GM21717 (cell line): ENCODE data around the gene TNPO3.
A peak's percentile ranks its signal among the peaks of the same experiment; 100 is the strongest.
"Not testable (repeated sequence)": the region's sequence is repeated elsewhere in the genome, so short reads cannot be mapped to it uniquely, and the experiment has no call there.

Experiments used
- ATAC-seq: cut with Tn5 transposase; IDR thresholded peaks from one replicate; pipeline ENCODE4 v1.9.1; 2021; ENCODE audit warnings: mild to moderate bottlenecking, moderate library complexity; ENCODE audit not compliant: unreplicated experiment

TNPO3 gene

DNA sequence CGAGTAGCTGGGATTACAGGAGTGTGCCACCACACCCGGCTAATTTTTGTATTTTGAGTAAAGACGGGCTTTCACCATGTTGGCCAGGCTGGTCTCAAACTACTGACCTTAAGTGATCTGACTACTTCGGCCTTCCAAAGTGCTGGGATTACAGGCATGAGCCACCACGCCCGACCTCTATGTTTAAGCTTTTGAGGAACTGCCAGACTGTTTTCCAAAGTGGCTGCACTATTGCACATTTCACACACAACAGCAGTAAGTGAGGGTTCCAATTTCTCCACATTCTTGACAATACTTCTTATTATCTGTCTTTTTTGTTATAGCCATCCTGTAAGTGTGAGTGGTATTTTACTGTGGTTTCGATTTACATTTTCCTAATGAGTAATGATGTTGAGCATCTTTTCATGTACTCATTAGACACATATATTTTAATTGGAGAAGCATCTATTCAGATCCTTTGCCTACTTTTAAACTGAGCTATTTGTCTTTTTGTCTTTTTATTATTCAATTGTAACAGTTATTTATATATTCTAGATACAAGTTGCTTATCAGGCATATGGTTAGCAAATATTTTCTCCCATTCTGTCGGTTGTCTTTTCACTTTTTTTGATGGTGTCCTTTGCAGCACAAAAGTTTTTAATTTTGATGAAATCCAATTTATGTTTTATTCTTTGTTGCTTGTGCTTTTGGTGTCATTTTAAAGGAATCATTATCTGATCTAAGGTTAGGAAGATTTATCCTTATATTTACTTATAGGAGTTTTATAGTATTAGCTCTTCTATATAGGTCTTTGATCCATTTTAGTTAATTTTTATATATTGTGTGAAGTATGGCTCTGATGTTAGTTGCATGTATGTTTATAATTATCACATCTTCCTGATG, 130.0 kb downstream of the TNPO3 start:
- ATAC-seq = no peak

- ATAC-seq = no peak
Measured at GRCh38 chr7:128923411-128923800, 131.5 kb downstream of the TNPO3 start.

- no peak for ATAC-seq
Measured at GRCh38 chr7:128922496-128923410, 132.2 kb downstream of the TNPO3 start.

DNA sequence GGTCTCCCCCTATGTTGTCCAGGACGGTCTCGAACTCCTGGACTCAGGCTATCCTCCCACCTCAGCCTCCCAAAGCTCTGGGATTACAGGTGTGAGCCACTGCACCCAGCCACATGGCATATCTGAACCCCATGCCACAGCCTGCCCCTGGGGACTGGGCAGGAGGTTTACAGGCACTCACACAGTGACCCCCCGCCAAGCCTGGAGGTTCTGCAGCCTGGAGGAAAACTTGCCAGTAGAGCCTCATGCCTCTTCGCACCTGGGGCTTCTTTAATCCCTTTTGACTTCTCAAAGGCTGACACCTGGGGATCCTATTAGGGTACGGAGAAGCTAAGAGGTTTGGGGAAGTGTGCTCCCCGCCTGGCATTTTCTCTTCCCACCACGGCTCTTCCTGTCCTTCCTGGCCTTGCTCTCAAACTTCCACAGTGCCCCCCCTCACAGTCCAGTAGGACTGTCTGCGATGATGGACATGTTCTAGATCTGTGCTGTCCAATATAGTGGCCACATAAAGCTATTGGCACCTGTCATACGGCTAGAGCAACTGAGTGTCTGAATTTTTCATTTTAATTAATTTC, 133.0 kb downstream of the TNPO3 start:
- ATAC-seq = no peak

DNA sequence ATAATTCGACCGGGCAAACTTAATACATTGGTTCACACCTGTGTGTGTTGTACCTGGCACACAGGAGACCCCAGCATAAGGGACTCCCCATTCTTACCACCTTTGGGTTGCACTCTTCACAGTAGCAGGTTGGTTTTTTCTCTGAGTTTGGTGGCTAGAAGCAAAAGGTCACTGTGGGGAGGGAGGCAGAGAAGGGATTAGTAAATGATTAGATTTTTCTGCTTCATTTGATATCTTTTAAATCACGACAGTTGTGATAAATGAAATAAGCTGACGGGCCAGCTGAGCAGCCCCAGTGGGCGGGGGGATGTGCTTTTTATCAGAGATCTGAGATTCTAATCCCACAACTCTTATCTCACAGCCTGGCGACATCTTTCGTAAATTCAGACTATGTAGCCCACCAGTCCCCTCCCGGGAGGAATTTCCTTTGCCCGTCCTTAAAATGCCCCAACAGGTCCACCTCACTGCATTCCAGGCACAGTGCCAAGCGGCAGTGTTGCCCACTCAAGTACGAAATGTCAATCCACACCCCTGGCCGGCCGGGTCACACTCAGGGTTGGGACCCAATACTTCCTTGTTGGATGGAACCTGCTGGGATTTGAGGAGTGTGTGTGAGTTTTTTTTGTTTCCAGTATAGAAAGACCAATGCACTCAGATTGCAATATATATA, 133.9 kb downstream of the TNPO3 start:
- no peak for ATAC-seq

DNA sequence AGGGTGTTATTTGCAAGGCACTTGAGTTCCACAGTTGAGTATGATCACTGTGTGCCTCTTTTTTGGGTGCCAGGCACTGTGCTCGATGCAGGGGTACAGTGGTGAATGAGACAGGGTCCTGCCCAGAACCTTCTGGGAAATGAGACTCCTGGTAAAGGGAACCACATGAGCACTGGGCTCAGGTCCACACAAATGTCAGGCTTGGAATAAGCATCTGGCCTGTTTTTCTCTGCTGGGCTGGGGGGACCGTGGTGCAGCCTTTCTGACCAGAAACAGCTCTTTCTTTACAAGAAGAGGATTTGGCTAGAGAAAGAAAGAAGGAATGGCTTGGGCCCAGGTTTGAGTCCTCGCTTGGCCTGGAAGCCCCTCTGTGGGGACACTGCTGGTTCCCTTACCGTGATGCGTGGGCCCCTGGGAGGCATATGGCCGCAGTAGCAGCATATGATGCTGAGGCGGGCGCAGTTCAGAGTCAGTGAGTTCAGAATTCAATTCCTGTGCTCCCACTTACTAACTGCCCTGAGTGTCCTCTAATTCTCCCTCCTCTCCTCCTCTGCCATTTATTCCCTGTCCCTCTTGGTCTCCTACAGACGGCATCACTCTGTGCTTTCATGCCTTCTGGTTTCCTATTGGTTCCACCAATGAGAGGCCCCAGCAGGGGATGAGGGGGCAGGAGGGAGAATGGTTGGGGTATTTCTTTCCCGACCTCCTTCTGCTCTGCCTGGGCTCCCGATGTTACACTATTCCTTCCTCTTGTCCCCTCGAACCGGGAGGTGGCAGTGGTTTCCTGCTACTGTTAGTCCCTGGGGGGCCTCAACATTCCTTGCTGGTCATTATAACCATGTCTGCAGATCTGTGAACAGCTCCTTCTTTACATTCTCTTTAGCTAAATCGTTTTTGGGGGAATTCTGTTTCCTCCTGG, 134.8 kb downstream of the TNPO3 start:
- no peak for ATAC-seq

GRCh38 chr7:128919241-128919640, 135.7 kb downstream of the TNPO3 start:
- no peak for ATAC-seq

DNA sequence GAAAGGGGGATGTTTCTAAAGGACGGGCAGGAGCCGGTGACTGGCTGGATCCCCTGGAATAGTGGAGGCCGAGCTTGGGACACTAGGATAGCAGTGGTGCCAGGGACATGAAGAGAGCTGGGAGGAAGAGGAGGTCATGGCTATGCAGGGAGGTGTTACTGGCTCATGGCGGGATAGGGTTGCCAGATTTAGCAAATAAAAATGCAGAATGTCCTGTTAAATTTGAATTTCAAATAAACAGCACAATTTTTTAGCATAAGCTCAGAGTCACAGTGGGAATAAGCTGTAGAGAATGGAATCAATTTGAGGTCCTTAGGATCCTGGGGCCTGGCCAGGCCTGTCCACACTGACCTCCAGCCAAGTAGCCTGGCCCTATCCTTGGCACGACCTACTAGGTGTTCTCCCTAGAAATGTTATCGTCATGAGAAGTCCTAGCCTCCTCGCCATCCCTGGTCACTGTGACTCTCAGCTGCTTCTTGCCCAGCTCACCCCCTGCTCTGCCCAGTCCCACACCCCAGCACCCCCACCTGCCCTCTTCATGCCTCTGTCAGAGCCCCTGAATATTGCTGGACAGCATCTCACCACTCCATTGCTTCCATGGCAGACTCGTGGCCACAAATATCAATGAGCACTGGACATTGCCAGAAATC, 136.8 kb downstream of the TNPO3 start:
- ATAC-seq = no peak

GRCh38 chr7:128917122-128917521, 137.8 kb downstream of the TNPO3 start:
- ATAC-seq = no peak

- ATAC-seq = no peak
Measured at GRCh38 chr7:128916643-128916915, 138.3 kb downstream of the TNPO3 start.

DNA sequence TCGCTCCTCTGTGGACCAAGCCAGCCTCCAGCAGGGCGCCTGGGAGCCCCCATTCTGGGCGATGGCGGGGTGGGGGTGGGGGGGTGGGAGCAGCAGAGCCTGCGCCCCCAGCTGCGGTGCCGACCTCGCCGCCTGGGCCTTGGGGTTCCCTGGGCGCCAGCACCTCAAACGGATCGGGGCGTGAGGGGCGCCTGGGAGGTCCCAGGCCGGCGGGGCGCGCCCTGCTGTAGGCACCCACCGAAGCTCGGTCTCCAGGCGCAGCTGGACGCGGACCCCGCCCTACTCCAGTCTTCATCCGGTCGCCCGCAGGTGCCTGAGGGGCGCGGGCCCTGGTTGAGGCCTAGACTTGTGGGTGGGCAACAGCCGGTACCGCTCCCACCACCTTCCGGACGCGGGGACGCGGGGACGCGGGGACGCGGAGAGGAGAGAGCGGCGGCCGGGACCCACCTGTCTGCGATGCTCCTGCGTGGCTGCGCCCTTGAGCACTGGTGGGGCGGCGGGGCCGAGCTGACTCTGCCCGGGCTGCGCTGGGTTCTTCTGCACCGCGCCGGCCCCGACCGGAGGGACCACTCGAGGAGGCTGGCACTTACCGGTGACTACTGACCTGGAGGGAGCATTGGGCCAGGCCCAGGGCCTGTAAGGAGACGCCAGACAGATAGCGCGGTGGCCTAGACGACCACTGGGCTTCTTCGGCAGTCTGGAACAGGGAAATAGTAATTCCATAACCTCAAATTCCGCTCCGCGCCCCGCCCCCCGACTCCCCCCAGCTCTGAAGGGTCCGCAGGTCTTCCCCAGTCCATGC, 138.9 kb downstream of the TNPO3 start:
- no peak for ATAC-seq

GRCh38 chr7:128915271-128915819, 139.6 kb downstream of the TNPO3 start:
- ATAC-seq = no peak

DNA sequence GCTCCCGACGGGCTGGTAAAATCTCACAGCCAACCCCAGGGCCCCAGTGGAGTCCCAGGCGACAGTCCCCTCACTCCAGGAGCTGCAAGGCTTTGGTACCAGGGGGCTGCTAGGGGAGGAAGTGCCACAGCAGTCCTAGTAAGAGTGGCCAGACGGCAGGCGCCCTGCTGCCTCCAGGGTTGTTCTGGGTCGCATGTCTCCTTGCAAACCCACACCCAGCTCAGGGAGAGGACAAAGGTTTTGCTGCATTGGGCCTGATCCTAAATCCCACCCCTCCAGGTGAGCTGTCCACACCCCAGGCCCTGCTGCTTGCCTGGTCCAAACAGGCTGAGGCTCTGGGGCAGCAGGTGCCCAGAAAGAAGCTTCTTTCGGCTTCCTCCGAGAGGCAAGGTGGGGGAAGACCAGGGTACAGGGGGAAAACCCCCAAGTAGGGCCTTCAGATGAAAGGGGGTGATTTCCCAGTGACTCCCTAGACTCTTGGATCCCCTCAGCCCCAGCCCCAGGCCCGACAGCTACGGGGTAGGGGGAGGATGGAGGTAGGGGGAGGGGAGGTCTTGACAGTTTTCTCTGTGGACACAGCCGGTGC, 140.3 kb downstream of the TNPO3 start:
- ATAC-seq = peak; percentile 44

- ATAC-seq = no peak
Measured at GRCh38 chr7:128913870-128914565, 140.9 kb downstream of the TNPO3 start.

- ATAC-seq = not testable (repeated sequence)
Measured at GRCh38 chr7:128912709-128913495, 142.0 kb downstream of the TNPO3 start.

GRCh38 chr7:128912281-128912680, 142.6 kb downstream of the TNPO3 start:
- ATAC-seq = no peak
